Fibroblast of lung (primary cell): ENCODE measurements around the gene MGAT5. TPM values are rescaled to one million over a fixed set of nuclear protein-coding genes. Genes with fewer than 3 reads are reported as not detected.

ENCODE experiments used
- DNase-seq, 2 donors: peaks; one replicate each; pipeline versions ENCODE4 v3.0.0 to v3.0.0-alpha.2; 2010; ENCODE audit warnings: low read depth in 2 of 2
- H2AFZ ChIP-seq: 2 replicates; pipeline ENCODE4 v1.5.1; 2012; ENCODE audit warnings: low read length, control low read depth, inconsistent platforms
- H3K27ac ChIP-seq: 2 replicates; pipeline ENCODE4 v1.5.1; 2011; ENCODE audit warnings: low read length, control low read depth; ENCODE audit not compliant: insufficient read depth
- H3K27me3 ChIP-seq: 2 replicates; pipeline ENCODE4 v1.5.1; 2011; ENCODE audit warnings: mild to moderate bottlenecking, low read length; ENCODE audit not compliant: control insufficient read depth, insufficient read depth
- H3K36me3 ChIP-seq: 2 replicates; pipeline ENCODE4 v1.5.1; 2011; ENCODE audit warnings: low read length; ENCODE audit not compliant: control insufficient read depth, insufficient read depth
- H3K4me1 ChIP-seq: 2 replicates; pipeline ENCODE4 v1.5.1; 2011; ENCODE audit warnings: low read length; ENCODE audit not compliant: control insufficient read depth, insufficient read depth; ENCODE audit errors: extremely low read depth
- H3K4me2 ChIP-seq: 2 replicates; pipeline ENCODE4 v1.5.1; 2011; ENCODE audit warnings: low read length, control low read depth; ENCODE audit not compliant: insufficient read depth; ENCODE audit errors: extremely low read depth
- H3K4me3 ChIP-seq, 4 experiments: fragments of 200-600 bp in 1 of 4; sonication (generic) in 1 of 4; replicated peaks in 1 of 4; 2 replicates each; pipeline ENCODE4 v1.5.1; 2011 to 2016; ENCODE audit warnings: low read length in 4 of 4, low read depth in 3 of 4, mild to moderate bottlenecking in 3 of 4, control low read depth in 2 of 4, inconsistent platforms in 1 of 4, mixed read lengths in 1 of 4; ENCODE audit not compliant: insufficient read depth in 1 of 4; ENCODE audit errors: control extremely low read depth in 1 of 4
- H3K79me2 ChIP-seq: 2 replicates; pipeline ENCODE4 v1.5.1; 2012; ENCODE audit warnings: mild to moderate bottlenecking, low read length, inconsistent platforms; ENCODE audit not compliant: control insufficient read depth, insufficient read depth
- H3K9ac ChIP-seq: 2 replicates; pipeline ENCODE4 v1.5.1; 2011; ENCODE audit warnings: mild to moderate bottlenecking, low read length, control low read depth; ENCODE audit not compliant: insufficient read depth
- H3K9me3 ChIP-seq: 2 replicates; pipeline ENCODE4 v1.5.1; 2012; ENCODE audit warnings: low read depth, low read length; ENCODE audit not compliant: control insufficient read depth, insufficient read depth
- H4K20me1 ChIP-seq: 2 replicates; pipeline ENCODE4 v1.5.1; 2011; ENCODE audit warnings: low read length; ENCODE audit not compliant: control insufficient read depth, insufficient read depth; ENCODE audit errors: extremely low read depth
- CTCF ChIP-seq, 2 donors: IDR thresholded peaks in 1 of 2; conservative IDR thresholded peaks in 1 of 2; 1 replicate in 1 of 2; 2 replicates in 1 of 2; pipeline ENCODE4 v1.5.1; 2011 to 2012; ENCODE audit warnings: low read length in 2 of 2, control low read depth in 1 of 2, inconsistent platforms in 1 of 2, low read depth in 1 of 2, mild to moderate bottlenecking in 1 of 2
- EZH2 ChIP-seq: IDR thresholded peaks from 2 replicates; pipeline ENCODE4 v1.5.1; 2012; ENCODE audit warnings: low read length, control low read depth, mild to moderate bottlenecking; ENCODE audit errors: missing control alignments
- polyA plus RNA-seq, 2 donors: library from polyadenylated mRNA; depleted of rRNA in 1 of 2; stranded (reverse) in 1 of 2; unstranded in 1 of 2; fragments of >200 nt; gene quantifications; 2 replicates each; pipeline ENCODE4 v1.2.1, GENCODE V29; 2011 to 2012; ENCODE audit warnings: missing spikeins in 1 of 2
- total RNA-seq: library from RNA; depleted of rRNA; stranded (reverse); fragments of >200 nt; gene quantifications from 2 replicates; pipeline ENCODE4 v1.2.1, GENCODE V29; 2014

Gene MGAT5
- total and polyA plus RNA-seq, 2 donors (not counting 1 experiment from before 2014, with no cell fraction given), result 270 to 301 TPM

GRCh38 chr2:134247679-134248078, 6.2 kb upstream of the MGAT5 start:
- H3K27ac ChIP-seq, result no peak overlapping the region
- no peaks in the 10 kb centered on the region for H3K27me3 ChIP-seq
- H2AFZ ChIP-seq, result no peak overlapping the region
- no peak overlapping the region for H3K4me3 ChIP-seq
- no peaks in the 10 kb centered on the region for H4K20me1 ChIP-seq
- H3K4me2 ChIP-seq, result no peak overlapping the region
- H3K4me1 ChIP-seq, result peaks cover 5% of the 10 kb centered on the region
- no peak overlapping the region for H3K9ac ChIP-seq
- no peaks in the 10 kb centered on the region for H3K36me3 ChIP-seq
- peaks cover 46% of the 10 kb centered on the region for H3K79me2 ChIP-seq
- DNase-seq, result no peak
- H3K9me3 ChIP-seq, result no peaks in the 10 kb centered on the region
- TF ChIP-seq CTCF (conservative IDR thresholded peaks at IDR 0.05 in 1 of 2, IDR thresholded peaks at IDR 0.05 in 1 of 2; ENCODE audit: low read depth in 1 of 2, low read length in 2 of 2) (no peak), EZH2 (no peak)

- TF ChIP-seq CTCF (conservative IDR thresholded peaks at IDR 0.05 in 1 of 2, IDR thresholded peaks at IDR 0.05 in 1 of 2; ENCODE audit: low read depth in 1 of 2, low read length in 2 of 2) (no peak), EZH2 (no peak)
- Histone ChIP-seq H3K4me1 (peaks cover 5% of the 10 kb centered on the region), H3K36me3 (no peaks in the 10 kb centered on the region), H4K20me1 (no peaks in the 10 kb centered on the region), H3K4me2 (no peak overlapping the region), H2AFZ (no peak overlapping the region), H3K79me2 (peaks cover 46% of the 10 kb centered on the region), H3K27ac (no peak overlapping the region), H3K27me3 (no peaks in the 10 kb centered on the region), H3K9ac (no peak overlapping the region), H3K9me3 (no peaks in the 10 kb centered on the region), H3K4me3 (no peak overlapping the region)
- DNase-seq, result no peak
Observed at GRCh38 chr2:134248913-134249312, 5.0 kb upstream of the MGAT5 start.

GRCh38 chr2:134249755-134250154, 4.1 kb upstream of the MGAT5 start:
- Histone ChIP-seq H3K9ac (no peak overlapping the region), H3K79me2 (peaks cover 44% of the 10 kb centered on the region), H3K36me3 (no peaks in the 10 kb centered on the region), H4K20me1 (no peaks in the 10 kb centered on the region), H3K27me3 (no peaks in the 10 kb centered on the region), H3K4me3 (no peak overlapping the region), H3K27ac (no peak overlapping the region), H3K9me3 (no peaks in the 10 kb centered on the region), H2AFZ (no peak overlapping the region), H3K4me1 (peaks cover 5% of the 10 kb centered on the region), H3K4me2 (no peak overlapping the region)
- DNase-seq, result no peak
- TF ChIP-seq EZH2 (no peak), CTCF (conservative IDR thresholded peaks at IDR 0.05 in 1 of 2, IDR thresholded peaks at IDR 0.05 in 1 of 2; ENCODE audit: low read depth in 1 of 2, low read length in 2 of 2) (no peak)
